ENCODE data around the gene DAG1. TPM values are rescaled to one million over a fixed set of nuclear protein-coding genes. Genes with fewer than 3 reads are reported as not detected.

Gene DAG1
- total RNA-seq, 4 donors from 2014 or later = 43.0 to 88.0 (median 65.5) TPM

DNA sequence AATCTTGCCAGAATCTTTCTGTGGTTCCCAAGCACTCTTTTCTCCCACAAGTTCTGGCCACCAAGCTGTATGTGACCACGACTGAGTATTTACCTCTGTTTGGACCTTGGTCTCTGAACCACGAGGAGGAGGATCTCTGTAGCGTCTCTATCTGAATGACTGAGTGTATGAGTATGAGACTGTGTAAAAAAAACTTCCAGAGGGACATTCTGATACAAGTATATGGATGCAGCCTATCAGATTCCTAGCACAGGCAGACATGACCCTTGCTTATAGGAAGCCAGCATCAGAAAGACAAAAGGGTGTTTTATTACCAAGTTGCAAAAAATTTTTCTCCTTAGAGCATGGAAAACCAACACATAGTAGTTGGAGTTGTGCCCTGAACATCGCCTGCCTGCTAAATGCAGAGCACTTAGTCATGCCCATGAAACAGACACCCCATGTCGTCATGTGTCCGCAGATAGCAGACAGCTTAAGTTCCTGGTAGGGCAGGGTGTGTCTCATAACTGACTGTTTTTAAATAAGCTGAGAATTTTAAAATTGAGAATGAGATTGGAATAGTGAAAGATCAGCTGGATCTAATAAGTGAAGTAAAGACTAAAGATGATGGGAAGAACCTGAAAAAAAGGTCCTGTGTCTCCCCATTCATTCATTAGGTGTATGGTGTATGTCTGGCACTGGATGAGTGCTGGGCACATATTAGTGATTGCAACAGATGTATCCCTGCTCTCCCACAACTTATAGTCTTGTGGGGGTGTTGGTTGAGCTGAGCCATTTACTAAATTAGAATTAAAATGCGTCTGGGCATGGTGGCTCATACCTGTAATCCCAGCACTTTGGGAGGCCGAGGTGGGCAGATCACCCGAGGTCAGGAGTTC, 30.9 kb downstream of the DAG1 start:
- DNase-seq (ENCODE audit: low spot score in 2 of 2) = peak; percentile 83 to 90
- H3K4me3 ChIP-seq (ENCODE audit: low read depth, poor library complexity, severe bottlenecking) = no peak overlapping the region
- intact Hi-C loops (cut with DNase I; ENCODE audit: low total_unique reads) = no loop called here
- 23 to 31% methylated on average over 9 of the region's 9 CpGs for WGBS, 2 donors
- TF ChIP-seq, protein P1, sequence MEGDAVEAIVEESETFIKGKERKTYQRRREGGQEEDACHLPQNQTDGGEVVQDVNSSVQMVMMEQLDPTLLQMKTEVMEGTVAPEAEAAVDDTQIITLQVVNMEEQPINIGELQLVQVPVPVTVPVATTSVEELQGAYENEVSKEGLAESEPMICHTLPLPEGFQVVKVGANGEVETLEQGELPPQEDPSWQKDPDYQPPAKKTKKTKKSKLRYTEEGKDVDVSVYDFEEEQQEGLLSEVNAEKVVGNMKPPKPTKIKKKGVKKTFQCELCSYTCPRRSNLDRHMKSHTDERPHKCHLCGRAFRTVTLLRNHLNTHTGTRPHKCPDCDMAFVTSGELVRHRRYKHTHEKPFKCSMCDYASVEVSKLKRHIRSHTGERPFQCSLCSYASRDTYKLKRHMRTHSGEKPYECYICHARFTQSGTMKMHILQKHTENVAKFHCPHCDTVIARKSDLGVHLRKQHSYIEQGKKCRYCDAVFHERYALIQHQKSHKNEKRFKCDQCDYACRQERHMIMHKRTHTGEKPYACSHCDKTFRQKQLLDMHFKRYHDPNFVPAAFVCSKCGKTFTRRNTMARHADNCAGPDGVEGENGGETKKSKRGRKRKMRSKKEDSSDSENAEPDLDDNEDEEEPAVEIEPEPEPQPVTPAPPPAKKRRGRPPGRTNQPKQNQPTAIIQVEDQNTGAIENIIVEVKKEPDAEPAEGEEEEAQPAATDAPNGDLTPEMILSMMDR (IDR thresholded peaks at IDR 0.05) = no peak
- no peak for TF ChIP-seq POLR2A (IDR thresholded peaks at IDR 0.05)

DNA sequence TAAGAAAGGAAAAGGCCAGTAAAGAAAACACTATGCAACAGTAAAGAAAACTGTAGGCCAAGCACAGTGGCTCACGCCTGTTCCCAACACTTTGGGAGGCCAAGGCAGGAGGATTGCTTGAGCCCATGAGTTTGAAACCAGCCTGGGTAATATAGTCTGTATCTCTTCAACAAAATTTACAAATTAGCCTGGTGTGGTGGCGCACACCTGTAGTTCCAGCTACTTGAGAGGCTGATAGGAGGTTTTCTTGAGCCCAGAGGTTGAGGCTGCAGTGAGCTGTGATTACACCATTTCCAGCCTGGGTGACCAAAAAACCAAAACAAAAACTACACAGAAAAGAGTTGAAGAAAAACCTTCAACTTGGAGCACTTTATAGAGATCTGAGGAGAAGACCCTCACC, 31.8 kb downstream of the DAG1 start:
- WGBS, 2 donors = 96 to 97% methylated on average over 2 of the region's 2 CpGs
- intact Hi-C loops (cut with DNase I; ENCODE audit: low total_unique reads) = no loop called here
- TF ChIP-seq, protein P1 (IDR thresholded peaks at IDR 0.05) = no peak
- H3K4me3 ChIP-seq (ENCODE audit: low read depth, poor library complexity, severe bottlenecking) = no peak overlapping the region
- no peak for DNase-seq (ENCODE audit: low spot score in 2 of 2)

DNA sequence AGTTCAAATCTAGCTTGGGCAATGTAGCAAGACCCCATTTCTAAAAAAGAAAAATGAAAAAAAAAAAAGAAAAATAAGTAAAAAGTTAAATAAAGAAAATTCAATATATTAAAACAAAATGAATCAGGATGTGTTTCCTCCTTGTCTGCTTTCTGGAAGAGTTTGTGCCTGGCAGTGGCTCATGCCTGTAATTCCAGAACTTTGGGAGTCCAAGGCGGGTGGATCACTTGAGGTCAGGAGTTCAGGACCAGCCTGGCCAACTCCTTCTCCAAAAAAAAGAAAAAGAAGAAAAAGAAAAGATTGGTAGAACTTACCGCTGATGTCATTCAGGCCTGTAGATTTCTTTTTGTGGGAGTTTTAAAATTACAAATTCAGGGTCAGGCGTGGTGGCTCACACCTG, 36.8 kb downstream of the DAG1 start:
- no peak overlapping the region for H3K4me3 ChIP-seq (ENCODE audit: low read depth, poor library complexity, severe bottlenecking)
- 80 to 84% methylated on average over 3 of the region's 3 CpGs for WGBS, 2 donors
- intact Hi-C loops (cut with DNase I; ENCODE audit: low total_unique reads) = no loop called here
- no peak for TF ChIP-seq POLR2A (IDR thresholded peaks at IDR 0.05)
- TF ChIP-seq, protein P1 (IDR thresholded peaks at IDR 0.05) = no peak
- DNase-seq (ENCODE audit: low spot score in 2 of 2) = no peak

DNA sequence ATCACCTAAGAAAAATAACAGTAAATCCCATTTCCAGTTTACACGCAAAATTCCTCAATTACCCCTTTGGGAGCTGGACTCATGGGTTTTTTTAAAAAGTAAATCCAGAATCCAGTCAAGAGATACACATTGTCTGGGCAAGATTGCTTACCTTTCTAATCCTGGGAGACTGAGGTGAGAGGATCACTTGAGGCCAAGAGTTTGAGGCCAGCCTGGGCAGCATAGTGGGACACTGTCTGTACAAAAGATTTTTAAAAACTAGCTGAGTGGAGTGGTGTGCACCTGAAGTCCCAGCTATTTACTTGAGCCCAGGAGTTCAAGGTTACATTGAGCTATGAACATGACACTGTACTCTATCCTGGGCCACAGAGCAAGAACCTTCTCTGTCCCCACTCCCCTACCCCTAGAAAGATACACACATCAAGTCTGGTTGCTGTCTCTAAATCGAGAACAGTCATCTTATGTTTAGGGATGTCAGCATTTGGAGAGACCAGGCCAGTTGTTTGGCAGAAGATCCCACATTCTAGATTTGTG, 39.0 kb downstream of the DAG1 start:
- TF ChIP-seq, protein P1 (IDR thresholded peaks at IDR 0.05) = no peak
- no peak for TF ChIP-seq POLR2A (IDR thresholded peaks at IDR 0.05)
- 40 to 41% methylated on average over 2 of the region's 2 CpGs for WGBS, 2 donors
- intact Hi-C loops (cut with DNase I; ENCODE audit: low total_unique reads) = no loop called here
- no peak overlapping the region for H3K4me3 ChIP-seq (ENCODE audit: low read depth, poor library complexity, severe bottlenecking)
- no peak for DNase-seq (ENCODE audit: low spot score in 2 of 2)

DNA sequence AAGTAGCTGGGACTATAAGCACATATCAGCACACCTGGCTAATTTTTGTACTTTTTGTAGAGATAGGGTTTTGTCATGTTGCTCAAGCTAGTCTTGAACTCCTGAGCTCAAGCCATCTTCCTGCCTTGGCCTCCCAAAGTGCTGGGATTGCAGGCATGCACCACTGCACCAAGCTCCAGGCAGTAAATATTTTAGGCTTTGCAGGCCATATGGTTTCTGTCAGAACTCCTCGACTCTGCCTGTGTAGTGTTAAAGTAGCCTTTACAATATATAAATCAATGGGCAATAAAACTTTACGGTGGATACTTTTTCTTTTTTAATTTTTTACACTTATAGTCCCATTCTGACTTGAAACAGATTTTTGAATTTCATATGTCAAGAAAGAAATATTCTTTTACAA, 41.6 kb downstream of the DAG1 start:
- WGBS, 2 donors = 68 to 80% methylated on average over 2 of the region's 2 CpGs
- intact Hi-C loops (cut with DNase I; ENCODE audit: low total_unique reads) = no loop called here
- TF ChIP-seq, protein P1 (IDR thresholded peaks at IDR 0.05) = no peak
- TF ChIP-seq POLR2A (IDR thresholded peaks at IDR 0.05) = no peak
- H3K4me3 ChIP-seq (ENCODE audit: low read depth, poor library complexity, severe bottlenecking) = no peak overlapping the region
- DNase-seq (ENCODE audit: low spot score in 2 of 2) = no peak
